ENCODE data around the gene IQCF6. TPM values are rescaled to one million over a fixed set of nuclear protein-coding genes. Genes with fewer than 3 reads are reported as not detected.

IQCF6 gene
- polyA plus RNA-seq, 1 experiment, result not detected

DNA sequence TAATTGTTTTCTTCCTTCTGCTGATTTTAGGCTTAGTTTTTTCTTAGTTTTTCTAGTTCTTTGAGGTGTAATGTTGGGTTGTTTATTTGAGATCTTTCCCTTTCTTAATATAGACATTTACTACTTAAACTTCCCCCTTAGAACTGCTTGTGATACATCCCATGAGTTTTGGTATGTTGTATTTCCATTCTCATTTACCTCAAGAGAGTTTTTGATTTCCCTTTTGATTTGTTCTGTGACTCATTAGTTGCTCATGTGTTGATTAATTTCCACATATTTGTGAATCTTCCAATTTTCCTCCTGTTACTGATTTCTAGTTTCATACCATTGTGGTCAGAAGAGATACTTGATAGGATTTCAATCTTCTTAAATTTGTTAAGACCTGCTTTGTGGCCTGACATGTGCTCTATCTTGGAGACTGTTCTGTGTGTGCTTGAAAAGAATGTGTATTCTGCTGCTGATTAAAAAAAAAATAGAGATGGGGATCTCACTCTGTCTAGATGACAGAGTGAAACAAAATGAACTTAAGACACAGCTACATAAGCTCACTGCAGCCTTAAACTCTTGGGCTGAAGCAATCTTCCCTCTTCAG, 49.9 kb downstream of the IQCF6 start:
- no peak overlapping the region for H3K4me3 ChIP-seq (ENCODE audit: low read depth, low read length)
- H3K27ac ChIP-seq (ENCODE audit: low read depth, low read length), result no peak overlapping the region
- ChIA-PET POLR2A (no interaction called here), CTCF (no interaction called here)
- no peak for TF ChIP-seq CTCF (IDR thresholded peaks at IDR 0.05; ENCODE audit: low read depth, low read length)
- no peaks in the 10 kb centered on the region for H3K27me3 ChIP-seq (ENCODE audit: control insufficient read depth, insufficient read depth, low read length)
- H3K9me3 ChIP-seq (ENCODE audit: control insufficient read depth, insufficient read depth, low read length), result no peaks in the 10 kb centered on the region
- no peak for DNase-seq (ENCODE audit: low read depth, low spot score)

Other genes starting within 250 kb of the IQCF6 start
- gene RAD54L2, start 240.5 kb downstream of the IQCF6 start, polyA plus RNA-seq (2011; rRNA removed), result 8.1 and 9.6 TPM in 2 replicates
- gene TEX264, start 108.0 kb downstream of the IQCF6 start, polyA plus RNA-seq (2011; rRNA removed), result 40.6 and 49.9 TPM in 2 replicates
- gene GRM2, start 72.2 kb downstream of the IQCF6 start, polyA plus RNA-seq (2011; rRNA removed), result 0.01 TPM in 1 of 2 replicates, not detected in the other
- not detected in 2 replicates for gene IQCF2, start 82.4 kb upstream of the IQCF6 start, polyA plus RNA-seq (2011; rRNA removed)
- not detected in 2 replicates for gene IQCF5, start 96.4 kb upstream of the IQCF6 start, polyA plus RNA-seq (2011; rRNA removed)
- gene IQCF1, start 124.1 kb upstream of the IQCF6 start, polyA plus RNA-seq (2011; rRNA removed), result not detected in 2 replicates
- 10.8 and 13.7 TPM in 2 replicates for gene RRP9, start 162.7 kb upstream of the IQCF6 start, polyA plus RNA-seq (2011; rRNA removed)
- gene PARP3, start 163.1 kb upstream of the IQCF6 start, polyA plus RNA-seq (2011; rRNA removed), result 7.5 and 10.4 TPM in 2 replicates
- gene GPR62, start 176.1 kb upstream of the IQCF6 start, polyA plus RNA-seq (2011; rRNA removed), result not detected in 2 replicates
- gene PCBP4, start 188.2 kb upstream of the IQCF6 start, polyA plus RNA-seq (2011; rRNA removed), result 54.6 and 69.2 TPM in 2 replicates
- 34.5 and 37.5 TPM in 2 replicates for gene ABHD14B, start 194.8 kb upstream of the IQCF6 start, polyA plus RNA-seq (2011; rRNA removed)
- 8.2 and 9.9 TPM in 2 replicates for gene ABHD14A, start 195.8 kb upstream of the IQCF6 start, polyA plus RNA-seq (2011; rRNA removed)
- gene ACY1, start 204.3 kb upstream of the IQCF6 start, polyA plus RNA-seq (2011; rRNA removed), result 20.4 and 27.8 TPM in 2 replicates
- gene RPL29, start 216.7 kb upstream of the IQCF6 start, polyA plus RNA-seq (2011; rRNA removed), result 1,368 and 1,889 TPM in 2 replicates

Data from AG04450 (cell line).